NCI-H510A treated with DMSO at 0.1 percent for 48 hours (cell line): Measurements from ENCODE around the gene SRSF3.
"Not testable (repeated sequence)": the region's sequence is repeated elsewhere in the genome, so short reads cannot be mapped to it uniquely, and the experiment has no call there.

Source experiments
- DNase-seq: peaks from one replicate; lab custom pipeline; 2025; lab: John Stamatoyannopoulos, UW

The SRSF3 gene

GRCh38 chr6:36594029-36594815 lies at the start of gene SRSF3:
Gene SRSF3 (plus strand): TSS chr6:36594362. CDS start chr6:36596763, 2,401 bp downstream.
- peak; percentile 98 for DNase-seq

- DNase-seq: no peak
Observed at GRCh38 chr6:36545767-36546307, 48.3 kb upstream of the SRSF3 start.

- DNase-seq: peak; percentile 33
Observed at GRCh38 chr6:36546308-36546919, 47.7 kb upstream of the SRSF3 start.

GRCh38 chr6:36546920-36547645 lies 47.1 kb upstream of the SRSF3 start, which contains the start of gene STK38:
Gene STK38 (minus strand): TSS chr6:36547479. CDS start chr6:36540202, 7,277 bp downstream.
- DNase-seq: peak; percentile 91

GRCh38 chr6:36547646-36548400 lies 46.3 kb upstream of the SRSF3 start:
- DNase-seq: no peak

- no peak for DNase-seq
Observed at GRCh38 chr6:36548401-36548743, 45.8 kb upstream of the SRSF3 start.

GRCh38 chr6:36550473-36551000 lies 43.6 kb upstream of the SRSF3 start:
- no peak for DNase-seq

- no peak for DNase-seq
Observed at GRCh38 chr6:36555750-36556252, 38.4 kb upstream of the SRSF3 start.

GRCh38 chr6:36556281-36556680 lies 37.9 kb upstream of the SRSF3 start:
- no peak for DNase-seq

GRCh38 chr6:36559011-36559793 lies 35.0 kb upstream of the SRSF3 start:
- no peak for DNase-seq

- DNase-seq: no peak
Observed at GRCh38 chr6:36560822-36561221, 33.3 kb upstream of the SRSF3 start.

- no peak for DNase-seq
Observed at GRCh38 chr6:36563237-36563927, 30.8 kb upstream of the SRSF3 start.

- no peak for DNase-seq
Observed at GRCh38 chr6:36563928-36564284, 30.3 kb upstream of the SRSF3 start.

- no peak for DNase-seq
Observed at GRCh38 chr6:36566418-36566905, 27.7 kb upstream of the SRSF3 start.

GRCh38 chr6:36570264-36570663 lies 23.9 kb upstream of the SRSF3 start:
- DNase-seq: no peak

GRCh38 chr6:36571122-36572043 lies 22.8 kb upstream of the SRSF3 start:
- DNase-seq: no peak

GRCh38 chr6:36572353-36573311 lies 21.5 kb upstream of the SRSF3 start:
- DNase-seq: not testable (repeated sequence)

- no peak for DNase-seq
Observed at GRCh38 chr6:36574679-36575078, 19.5 kb upstream of the SRSF3 start.
